Esophagus squamous epithelium (tissue), 5 donors: ENCODE measurements around the gene SHISA6. TPM values are rescaled to one million over a fixed set of nuclear protein-coding genes. Genes with fewer than 3 reads are reported as not detected.

Experiments used
- DNase-seq: peaks from one replicate; lab custom pipeline; 2025; lab: John Stamatoyannopoulos, UW
- H3K27ac ChIP-seq, 4 donors: fragments of 200-600 bp; sonication (generic); one replicate each; pipeline ENCODE4 v1.5.1; 2016 to 2019; ENCODE audit warnings: mild to moderate bottlenecking in 1 of 4
- H3K27me3 ChIP-seq, 4 donors: fragments of 200-600 bp; sonication (generic); 1 replicate in 3 of 4; 2 replicates in 1 of 4; pipeline versions ENCODE4 v1.5.1 to v1.6.0; 2017 to 2021; ENCODE audit warnings: antibody characterized with exemption in 1 of 4
- H3K36me3 ChIP-seq, 3 donors: fragments of 200-600 bp; sonication (generic); one replicate each; pipeline ENCODE4 v1.5.1; 2016 to 2019
- H3K4me1 ChIP-seq, 3 donors: fragments of 200-600 bp; sonication (generic); one replicate each; pipeline ENCODE4 v1.5.1; 2017 to 2019
- H3K4me3 ChIP-seq, 4 donors: fragments of 200-600 bp; sonication (generic); 1 replicate in 3 of 4; 2 replicates in 1 of 4; pipeline ENCODE4 v1.5.1; 2016 to 2019; ENCODE audit warnings: mild to moderate bottlenecking in 2 of 4, moderate library complexity in 1 of 4
- H3K9me3 ChIP-seq, 3 donors: fragments of 200-600 bp; sonication (generic); one replicate each; pipeline ENCODE4 v1.5.1; 2016 to 2019
- CTCF ChIP-seq, 6 experiments: fragments of 450-650 bp in 4 of 6; fragments of 200-600 bp in 2 of 6; sonication (generic) in 2 of 6; IDR thresholded peaks; one replicate each; pipeline ENCODE4 v1.5.1; 2016 to 2019; ENCODE audit warnings: antibody characterized with exemption in 6 of 6, mild to moderate bottlenecking in 4 of 6, moderate library complexity in 4 of 6
- POLR2A ChIP-seq, 4 donors: fragments of 450-650 bp; IDR thresholded peaks; one replicate each; pipeline ENCODE4 v1.6.1; 2017; ENCODE audit warnings: antibody characterized with exemption in 4 of 4, mild to moderate bottlenecking in 4 of 4, moderate library complexity in 3 of 4
- WGBS, 2 donors: methylation state at CpG; one replicate each; pipeline ENCODE4 v1.1.5; 2018; 5-methylcytosine and 5-hydroxymethylcytosine counted together
- intact Hi-C: fragments of 100-400 bp; cut with DNase I; formaldehyde crosslinking; loops from one replicate; pipeline ENCODE4 v1.15.0; 2022
- total RNA-seq, 4 donors: library from RNA; depleted of rRNA; stranded (reverse); fragments of >200 nt; gene quantifications; one replicate each; pipeline ENCODE4 v1.1.0, GENCODE V29; 2016
- donor health status: DM: yes; HTN: yes; CAD: no.

The SHISA6 gene
- 1 to 10 TPM in 1 of 4 donors, under 1 TPM in 3; 0.19 to 1.5 (median 0.71) TPM for total RNA-seq

GRCh38 chr17:11240841-11241610, at the start of gene SHISA6:
Gene SHISA6, plus strand, starts transcription at chr17:11241213.
- Histone ChIP-seq H3K9me3 (no peaks in the 10 kb centered on the region), H3K4me1 (peaks cover 8 to 46% (median 15%) of the 10 kb centered on the region in 3 donors), H3K27me3 (peaks cover 0 to 90% (median 5%) of the 10 kb centered on the region in 4 donors), H3K36me3 (no peaks in the 10 kb centered on the region), H3K4me3 (peak within 1 kb of the TSS; percentile 45 to 67 (median 52)), H3K27ac (peak within 1 kb of the TSS in 3 of 4 donors; percentile 17 to 73 (median 39))
- WGBS, 2 donors: 0% methylated on average over 5 of the region's 126 CpGs; no CpG with 5 or more reads in 1 of the 2 donors
- intact Hi-C loops: no loop called here
- TF ChIP-seq CTCF (IDR thresholded peaks at IDR 0.05) (no peak), POLR2A (IDR thresholded peaks at IDR 0.05) (no peak)
- DNase-seq: no peak

GRCh38 chr17:11195801-11196200, 45.2 kb upstream of the SHISA6 start:
- intact Hi-C loops: no loop called here
- H3K27me3 ChIP-seq: no peaks in the 10 kb centered on the region
- no peaks in the 10 kb centered on the region for H3K4me1 ChIP-seq
- H3K9me3 ChIP-seq: no peaks in the 10 kb centered on the region
- H3K4me3 ChIP-seq: no peak overlapping the region
- DNase-seq: no peak
- TF ChIP-seq POLR2A (IDR thresholded peaks at IDR 0.05): no peak
- TF ChIP-seq CTCF (IDR thresholded peaks at IDR 0.05): no peak
- no peaks in the 10 kb centered on the region for H3K36me3 ChIP-seq
- 76 to 79% methylated on average over 2 of the region's 2 CpGs for WGBS, 2 donors
- H3K27ac ChIP-seq: no peak overlapping the region

GRCh38 chr17:11204991-11205390, 36.0 kb upstream of the SHISA6 start:
- TF ChIP-seq POLR2A (IDR thresholded peaks at IDR 0.05) (no peak), CTCF (IDR thresholded peaks at IDR 0.05) (no peak)
- Histone ChIP-seq H3K27ac (no peak overlapping the region), H3K36me3 (no peaks in the 10 kb centered on the region), H3K4me1 (no peaks in the 10 kb centered on the region), H3K4me3 (no peak overlapping the region), H3K27me3 (no peaks in the 10 kb centered on the region), H3K9me3 (no peaks in the 10 kb centered on the region)
- intact Hi-C loops: no loop called here
- WGBS, 2 donors: 63 to 67% methylated on average over 3 of the region's 3 CpGs
- DNase-seq: no peak

- 27 to 38% methylated on average over 6 of the region's 6 CpGs for WGBS, 2 donors
- DNase-seq: no peak
- TF ChIP-seq POLR2A (IDR thresholded peaks at IDR 0.05) (no peak), CTCF (IDR thresholded peaks at IDR 0.05) (no peak)
Measured at GRCh38 chr17:11205659-11206058, 35.4 kb upstream of the SHISA6 start.

GRCh38 chr17:11209906-11210305, 31.1 kb upstream of the SHISA6 start:
- WGBS, 2 donors: 68 to 73% methylated on average over 2 of the region's 2 CpGs
- TF ChIP-seq CTCF (IDR thresholded peaks at IDR 0.05): no peak
- no peak for TF ChIP-seq POLR2A (IDR thresholded peaks at IDR 0.05)
- H3K27ac ChIP-seq: no peak overlapping the region
- no peaks in the 10 kb centered on the region for H3K4me1 ChIP-seq
- no peak overlapping the region for H3K4me3 ChIP-seq
- DNase-seq: no peak
- no peaks in the 10 kb centered on the region for H3K27me3 ChIP-seq
- intact Hi-C loops: no loop called here
- peaks cover 0 to 19% (median 7%) of the 10 kb centered on the region in 3 donors for H3K9me3 ChIP-seq
- H3K36me3 ChIP-seq: no peaks in the 10 kb centered on the region

More at GRCh38 chr17:11205659-11206058, 35.4 kb upstream of the SHISA6 start:
- no peak overlapping the region for H3K4me3 ChIP-seq
- no peak overlapping the region for H3K27ac ChIP-seq
- intact Hi-C loops: no loop called here
- no peaks in the 10 kb centered on the region for H3K36me3 ChIP-seq
- peaks cover 0 to 4% (median 0%) of the 10 kb centered on the region in 3 donors for H3K9me3 ChIP-seq
- H3K27me3 ChIP-seq: no peaks in the 10 kb centered on the region
- H3K4me1 ChIP-seq: no peaks in the 10 kb centered on the region
